GM19239 (cell line): ENCODE results near the gene DIP2A.

ENCODE experiments used
- DNase-seq: peaks from one replicate; pipeline ENCODE4 v3.0.0; 2011; ENCODE audit warnings: low spot score; ENCODE audit not compliant: insufficient read length
- FAIRE-seq: peaks from 2 replicates; lab custom pipeline; 2011; peaks lifted over from hg19 to GRCh38; lab: Jason Lieb, UNC

The DIP2A gene

GRCh38 chr21:46605767-46606426, 147.2 kb downstream of the DIP2A start:
- FAIRE-seq = peak; percentile 74
- peak; percentile 46 for DNase-seq

GRCh38 chr21:46606427-46606813, 147.7 kb downstream of the DIP2A start:
- FAIRE-seq (no peak), DNase-seq (no peak)

DNA sequence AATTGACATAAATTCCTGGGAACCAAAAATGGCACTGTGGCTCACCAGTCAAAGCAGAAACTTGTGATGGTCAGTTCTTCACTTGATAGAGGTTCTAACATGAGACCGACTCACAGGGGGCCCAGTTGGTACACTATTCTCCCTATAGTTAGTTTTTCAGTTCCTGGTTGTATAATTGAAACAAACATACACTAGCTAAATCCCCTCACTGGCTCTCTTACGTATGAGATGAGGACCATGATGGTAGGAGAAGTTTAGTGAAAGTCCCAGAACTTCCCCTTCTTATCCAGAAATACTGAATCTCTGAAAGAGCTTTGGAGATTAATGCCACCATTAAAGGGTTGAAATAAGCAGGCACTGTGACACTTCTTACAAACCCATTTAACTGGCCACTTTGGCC, 148.9 kb downstream of the DIP2A start:
- no peak for FAIRE-seq
- no peak for DNase-seq

DNA sequence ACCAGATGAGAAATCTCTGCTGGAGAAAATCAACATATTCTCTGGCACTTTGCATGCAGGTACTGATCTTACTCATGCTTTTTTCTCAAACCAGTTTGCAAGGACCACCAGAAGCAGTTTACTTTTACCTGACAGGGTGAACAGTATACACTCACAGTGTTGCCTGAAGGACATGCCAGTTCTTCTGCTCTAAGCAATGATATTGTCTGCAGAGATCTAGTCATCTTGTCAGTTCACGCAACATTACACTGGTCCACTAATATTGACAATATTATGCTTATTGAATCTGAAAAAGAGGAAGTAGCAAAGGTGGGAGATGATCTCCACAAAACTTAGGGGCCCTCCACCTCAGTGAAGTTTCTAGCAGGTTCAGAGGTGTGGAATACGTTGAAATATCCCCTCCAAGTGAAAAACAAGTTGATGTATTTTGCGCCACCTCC, 150.0 kb downstream of the DIP2A start:
- DNase-seq (no peak), FAIRE-seq (peak; percentile 35)

- no peak for FAIRE-seq
- no peak for DNase-seq
These were observed 151.5 kb downstream of the DIP2A start for GRCh38 chr21:46610018-46610701.

DNA sequence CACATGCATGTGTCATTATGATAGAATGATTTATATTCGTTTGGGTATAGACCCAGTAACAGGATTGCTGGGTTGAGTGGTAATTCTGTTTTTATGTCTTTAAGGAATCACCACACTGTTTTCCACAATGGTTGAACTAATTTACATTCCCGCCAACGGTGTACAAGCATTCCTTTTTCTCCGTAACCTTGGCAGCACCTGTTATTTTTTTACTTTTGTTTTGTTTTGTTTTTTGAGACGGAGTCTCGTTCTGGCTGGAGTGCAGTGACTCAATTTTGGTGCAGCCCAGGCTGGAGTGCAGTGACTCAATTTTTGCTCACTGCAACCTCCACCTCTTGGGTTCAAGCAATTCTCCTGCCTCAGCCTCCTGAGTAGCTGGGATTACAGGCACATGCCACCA, 154.7 kb downstream of the DIP2A start:
- DNase-seq = no peak

DNA sequence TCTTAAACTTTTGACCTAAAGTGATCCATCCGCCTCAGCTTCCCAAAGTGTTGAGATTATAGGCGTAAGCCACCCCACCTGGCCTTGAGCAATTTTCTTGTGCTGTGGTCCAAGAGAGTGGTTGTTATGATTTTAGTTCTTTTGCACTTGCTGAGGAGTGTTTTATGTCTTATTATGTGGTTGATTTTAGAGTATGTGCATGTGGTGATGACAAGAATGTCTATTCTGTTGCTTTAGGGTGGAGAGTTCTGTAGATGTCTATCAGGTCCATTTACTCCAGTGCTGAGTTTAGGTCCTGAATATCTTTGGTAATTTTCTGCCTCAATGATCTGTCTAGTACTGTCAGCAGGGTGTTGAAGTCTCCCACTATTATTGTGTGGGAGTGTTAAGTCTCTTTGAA, 157.4 kb downstream of the DIP2A start:
- DNase-seq (no peak), FAIRE-seq (no peak)

More for the DNA sequence above, 154.7 kb downstream of the DIP2A start:
- no peak for FAIRE-seq

- FAIRE-seq (no peak), DNase-seq (no peak)
These were observed 158.0 kb downstream of the DIP2A start for GRCh38 chr21:46616656-46617055.

- no peak for FAIRE-seq
These were observed 158.8 kb downstream of the DIP2A start for GRCh38 chr21:46617267-46618051.

DNA sequence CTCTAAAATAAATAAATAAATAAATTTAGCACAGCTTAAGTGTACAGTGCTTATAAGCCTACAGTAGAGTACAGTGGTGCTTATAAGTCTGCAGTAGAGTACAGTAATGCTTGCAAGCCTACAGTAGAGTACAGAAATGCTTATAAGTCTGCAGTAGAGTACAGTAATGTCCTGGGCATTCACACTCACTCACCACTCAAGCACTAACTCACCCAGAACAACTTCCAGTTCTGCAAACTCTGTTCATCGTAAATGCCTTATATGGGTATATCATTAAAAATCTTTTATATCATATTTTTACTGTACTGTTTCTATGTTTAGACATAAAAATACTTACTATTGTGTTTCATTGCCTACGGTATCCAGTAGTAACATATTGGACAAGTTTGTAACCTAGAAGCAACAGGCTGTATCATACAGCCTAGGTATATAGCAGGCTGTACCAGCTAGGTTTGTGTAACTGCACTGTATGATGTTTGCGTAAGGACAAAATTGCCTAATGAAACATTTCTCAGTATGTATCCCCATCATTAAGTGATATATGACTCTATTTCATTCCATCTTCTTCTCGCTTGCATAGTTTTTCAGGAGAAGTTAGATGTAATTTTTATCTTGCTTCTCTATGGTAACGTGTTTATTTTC, 160.2 kb downstream of the DIP2A start:
- FAIRE-seq (no peak), DNase-seq (no peak)

More at GRCh38 chr21:46617267-46618051, 158.8 kb downstream of the DIP2A start:
- DNase-seq = no peak
